Measurements from ENCODE around the gene LIMCH1. TPM values are rescaled to one million over a fixed set of nuclear protein-coding genes. Genes with fewer than 3 reads are reported as not detected.
"Not testable (repeated sequence)": the region's sequence is repeated elsewhere in the genome, so short reads cannot be mapped to it uniquely, and the experiment has no call there.

The LIMCH1 gene
- total RNA-seq, 2 donors from 2014 or later: 3.1 to 5.8 TPM

GRCh38 chr4:41639291-41639690 is 101.3 kb downstream of the LIMCH1 start:
- peaks cover 16% of the 10 kb centered on the region for H3K4me1 Mint-ChIP-seq
- Histone ChIP-seq H3K36me3 (ENCODE audit: control insufficient read depth, insufficient read depth, low read length) (no peaks in the 10 kb centered on the region), H3K4me1 (ENCODE audit: control insufficient read depth, insufficient read depth, low read length) (no peaks in the 10 kb centered on the region), H3K27me3 (ENCODE audit: control insufficient read depth, insufficient read depth, low read length, poor library complexity, severe bottlenecking) (peaks cover 6% of the 10 kb centered on the region), H3K4me3 (ENCODE audit: low read length) (no peak overlapping the region), H3K9me3 (ENCODE audit: control insufficient read depth, low read length) (no peaks in the 10 kb centered on the region), H3K27ac (ENCODE audit: low read depth, low read length) (no peak overlapping the region), H3K9ac (ENCODE audit: extremely low read depth, low read length, poor library complexity, severe bottlenecking) (no peak overlapping the region)
- DNase-seq: no peak
- H3K9me3 Mint-ChIP-seq: no peaks in the 10 kb centered on the region
- H3K36me3 Mint-ChIP-seq (ENCODE audit: low read depth): no peaks in the 10 kb centered on the region
- peaks cover 23% of the 10 kb centered on the region for H3K27me3 Mint-ChIP-seq (ENCODE audit: insufficient read depth)
- H3K4me3 Mint-ChIP-seq: no peak overlapping the region
- no peak for TF ChIP-seq CTCF (conservative IDR thresholded peaks at IDR 0.05)
- no peak overlapping the region for H3K27ac Mint-ChIP-seq
- 80 to 89% methylated on average over 1 of the region's 1 CpG for WGBS, 2 experiments (ENCODE audit: insufficient coverage in 1 of 2, insufficient read length in 1 of 2)

- WGBS, 2 experiments (ENCODE audit: insufficient coverage in 1 of 2, insufficient read length in 1 of 2): 90 to 94% methylated on average over 4 to 6 of the region's 6 CpGs
- no peaks in the 10 kb centered on the region for H3K4me1 ChIP-seq (ENCODE audit: control insufficient read depth, insufficient read depth, low read length)
- H3K9me3 ChIP-seq (ENCODE audit: control insufficient read depth, low read length): no peaks in the 10 kb centered on the region
- peaks cover 23% of the 10 kb centered on the region for H3K4me1 Mint-ChIP-seq
- H3K4me3 ChIP-seq (ENCODE audit: low read length): no peak overlapping the region
- no peak for DNase-seq
- no peak overlapping the region for H3K9ac ChIP-seq (ENCODE audit: extremely low read depth, low read length, poor library complexity, severe bottlenecking)
- H3K27ac Mint-ChIP-seq: no peak overlapping the region
- H3K36me3 Mint-ChIP-seq (ENCODE audit: low read depth): no peaks in the 10 kb centered on the region
- H3K9me3 Mint-ChIP-seq: no peaks in the 10 kb centered on the region
- H3K27me3 ChIP-seq (ENCODE audit: control insufficient read depth, insufficient read depth, low read length, poor library complexity, severe bottlenecking): peaks cover 6% of the 10 kb centered on the region
- TF ChIP-seq CTCF (conservative IDR thresholded peaks at IDR 0.05): no peak
- H3K27me3 Mint-ChIP-seq (ENCODE audit: insufficient read depth): peaks cover 36% of the 10 kb centered on the region
- H3K27ac ChIP-seq (ENCODE audit: low read depth, low read length): no peak overlapping the region
- H3K36me3 ChIP-seq (ENCODE audit: control insufficient read depth, insufficient read depth, low read length): no peaks in the 10 kb centered on the region
- no peak overlapping the region for H3K4me3 Mint-ChIP-seq
Observed at GRCh38 chr4:41640906-41641305, 102.9 kb downstream of the LIMCH1 start.

GRCh38 chr4:41642746-41643145 is 104.8 kb downstream of the LIMCH1 start:
- H3K27ac ChIP-seq (ENCODE audit: low read depth, low read length); H3K4me3 Mint-ChIP-seq; H3K9me3 ChIP-seq (ENCODE audit: control insufficient read depth, low read length); DNase-seq; H3K9me3 Mint-ChIP-seq; H3K4me3 ChIP-seq (ENCODE audit: low read length); H3K9ac ChIP-seq (ENCODE audit: extremely low read depth, low read length, poor library complexity, severe bottlenecking); H3K4me1 ChIP-seq (ENCODE audit: control insufficient read depth, insufficient read depth, low read length); H3K27ac Mint-ChIP-seq; H3K27me3 ChIP-seq (ENCODE audit: control insufficient read depth, insufficient read depth, low read length, poor library complexity, severe bottlenecking); H3K36me3 Mint-ChIP-seq (ENCODE audit: low read depth); H3K36me3 ChIP-seq (ENCODE audit: control insufficient read depth, insufficient read depth, low read length): not testable (repeated sequence)
- Mint-ChIP-seq H3K4me1 (peaks cover 23% of the 10 kb centered on the region), H3K27me3 (ENCODE audit: insufficient read depth) (peaks cover 48% of the 10 kb centered on the region)
- 83 to 97% methylated on average over 1 of the region's 1 CpG for WGBS, 2 experiments (ENCODE audit: insufficient coverage in 1 of 2, insufficient read length in 1 of 2)

- Mint-ChIP-seq H3K36me3 (ENCODE audit: low read depth) (no peaks in the 10 kb centered on the region), H3K4me1 (peaks cover 23% of the 10 kb centered on the region), H3K27me3 (ENCODE audit: insufficient read depth) (peaks cover 45% of the 10 kb centered on the region), H3K27ac (no peak overlapping the region), H3K9me3 (no peaks in the 10 kb centered on the region), H3K4me3 (no peak overlapping the region)
- Histone ChIP-seq H3K4me3 (ENCODE audit: low read length) (no peak overlapping the region), H3K4me1 (ENCODE audit: control insufficient read depth, insufficient read depth, low read length) (no peaks in the 10 kb centered on the region), H3K36me3 (ENCODE audit: control insufficient read depth, insufficient read depth, low read length) (no peaks in the 10 kb centered on the region), H3K27me3 (ENCODE audit: control insufficient read depth, insufficient read depth, low read length, poor library complexity, severe bottlenecking) (no peaks in the 10 kb centered on the region), H3K9me3 (ENCODE audit: control insufficient read depth, low read length) (no peaks in the 10 kb centered on the region), H3K27ac (ENCODE audit: low read depth, low read length) (no peak overlapping the region), H3K9ac (ENCODE audit: extremely low read depth, low read length, poor library complexity, severe bottlenecking) (no peak overlapping the region)
- no peak for DNase-seq
- TF ChIP-seq CTCF (conservative IDR thresholded peaks at IDR 0.05): no peak
Observed at GRCh38 chr4:41643331-41643730, 105.4 kb downstream of the LIMCH1 start.
